Measurements from ENCODE around the gene HVCN1.

The HVCN1 gene

GRCh38 chr12:110699591-110700445 lies 10.9 kb upstream of the HVCN1 start:
- TF ChIP-seq CTCF (conservative IDR thresholded peaks at IDR 0.05; ENCODE audit: low read depth, low read length), result no peak
- no peak overlapping the region for H3K4me3 ChIP-seq (ENCODE audit: low read length)
- DNase-seq (ENCODE audit: low read depth), result no peak

- peak; percentile 34 for DNase-seq (ENCODE audit: low read depth)
- H3K4me3 ChIP-seq (ENCODE audit: low read length), result no peak overlapping the region
- peak; percentile 74 for TF ChIP-seq CTCF (conservative IDR thresholded peaks at IDR 0.05; ENCODE audit: low read depth, low read length)
These were observed 9.4 kb upstream of the HVCN1 start for GRCh38 chr12:110698171-110698902.

GRCh38 chr12:110697236-110697635 lies 8.3 kb upstream of the HVCN1 start:
- no peak for TF ChIP-seq CTCF (conservative IDR thresholded peaks at IDR 0.05; ENCODE audit: low read depth, low read length)
- no peak overlapping the region for H3K4me3 ChIP-seq (ENCODE audit: low read length)

GRCh38 chr12:110696283-110696682 lies 7.4 kb upstream of the HVCN1 start:
- no peak overlapping the region for H3K4me3 ChIP-seq (ENCODE audit: low read length)
- no peak for DNase-seq (ENCODE audit: low read depth)
- no peak for TF ChIP-seq CTCF (conservative IDR thresholded peaks at IDR 0.05; ENCODE audit: low read depth, low read length)

More at GRCh38 chr12:110697236-110697635, 8.3 kb upstream of the HVCN1 start:
- no peak for DNase-seq (ENCODE audit: low read depth)

GRCh38 chr12:110694330-110694901 lies 5.5 kb upstream of the HVCN1 start:
- no peak overlapping the region for H3K4me3 ChIP-seq (ENCODE audit: low read length)
- no peak for DNase-seq (ENCODE audit: low read depth)
- no peak for TF ChIP-seq CTCF (conservative IDR thresholded peaks at IDR 0.05; ENCODE audit: low read depth, low read length)

- DNase-seq (ENCODE audit: low read depth), result no peak
- no peak overlapping the region for H3K4me3 ChIP-seq (ENCODE audit: low read length)
- no peak for TF ChIP-seq CTCF (conservative IDR thresholded peaks at IDR 0.05; ENCODE audit: low read depth, low read length)
These were observed 4.8 kb upstream of the HVCN1 start for GRCh38 chr12:110693731-110694130.
